ENCODE data around the gene DAZL.
"Not testable (repeated sequence)": the region's sequence is repeated elsewhere in the genome, so short reads cannot be mapped to it uniquely, and the experiment has no call there.

DAZL gene, protein sequence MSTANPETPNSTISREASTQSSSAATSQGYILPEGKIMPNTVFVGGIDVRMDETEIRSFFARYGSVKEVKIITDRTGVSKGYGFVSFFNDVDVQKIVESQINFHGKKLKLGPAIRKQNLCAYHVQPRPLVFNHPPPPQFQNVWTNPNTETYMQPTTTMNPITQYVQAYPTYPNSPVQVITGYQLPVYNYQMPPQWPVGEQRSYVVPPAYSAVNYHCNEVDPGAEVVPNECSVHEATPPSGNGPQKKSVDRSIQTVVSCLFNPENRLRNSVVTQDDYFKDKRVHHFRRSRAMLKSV

DNA sequence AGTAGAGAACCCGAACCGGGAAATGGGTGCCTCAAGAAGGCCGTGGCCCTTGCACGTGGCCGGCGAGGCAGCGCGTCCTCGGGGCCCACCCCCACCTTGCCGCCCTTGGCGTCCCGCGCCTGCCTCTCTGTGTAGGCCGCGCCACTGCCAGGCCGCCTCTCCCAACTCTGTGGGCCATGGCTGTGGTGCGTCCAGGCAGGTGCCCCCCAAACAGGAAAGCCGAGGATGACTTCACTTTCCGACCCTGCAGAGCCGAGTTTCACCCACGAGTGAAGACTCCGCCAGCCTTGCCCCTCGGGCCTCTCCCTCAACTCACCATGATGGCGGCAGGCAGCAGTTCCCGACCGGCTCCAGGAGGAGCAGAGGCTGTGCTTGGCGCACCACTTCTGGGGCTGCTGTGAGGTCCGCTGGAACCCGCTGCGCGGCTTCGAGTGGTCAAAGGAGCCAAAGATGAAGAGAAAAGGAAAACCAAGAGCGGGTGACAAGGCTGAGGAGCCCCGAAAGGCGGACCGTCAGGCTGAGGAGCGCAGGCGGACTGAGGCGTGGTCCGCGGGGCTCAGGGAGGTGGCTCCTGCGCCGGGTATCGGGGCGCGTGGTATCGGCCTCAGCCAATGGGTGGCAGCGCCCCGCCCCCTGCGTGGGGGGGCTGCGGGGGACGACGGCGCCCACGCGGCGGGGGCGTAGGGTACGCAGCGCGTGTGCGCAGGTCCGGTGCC, at the start of gene DAZL:
Gene DAZL, minus strand, starts transcription at position 537 of the 716 bp plus-strand sequence. Its CDS starts 218 bp downstream, at position 319.
- DNase-seq = no peak

DNA sequence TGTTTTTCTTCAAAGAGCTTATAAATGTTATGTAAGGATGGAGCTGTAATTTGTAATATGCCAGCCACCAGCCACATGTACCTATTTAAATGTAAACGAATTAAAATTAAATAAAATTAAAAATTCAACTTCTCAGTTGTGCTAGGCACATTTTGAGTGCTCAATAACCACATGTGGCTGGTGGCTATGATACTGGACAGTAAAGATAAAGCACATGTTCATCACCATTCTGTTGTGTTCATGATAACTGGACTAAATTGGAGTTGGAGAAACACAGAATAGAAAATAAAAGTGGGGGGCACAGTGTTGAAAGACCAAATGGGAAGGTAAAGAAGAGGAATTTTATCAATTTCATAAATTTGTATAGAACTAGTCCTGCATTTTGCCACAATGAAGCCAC, 49.8 kb upstream of the DAZL start:
- no peak for DNase-seq

DNA sequence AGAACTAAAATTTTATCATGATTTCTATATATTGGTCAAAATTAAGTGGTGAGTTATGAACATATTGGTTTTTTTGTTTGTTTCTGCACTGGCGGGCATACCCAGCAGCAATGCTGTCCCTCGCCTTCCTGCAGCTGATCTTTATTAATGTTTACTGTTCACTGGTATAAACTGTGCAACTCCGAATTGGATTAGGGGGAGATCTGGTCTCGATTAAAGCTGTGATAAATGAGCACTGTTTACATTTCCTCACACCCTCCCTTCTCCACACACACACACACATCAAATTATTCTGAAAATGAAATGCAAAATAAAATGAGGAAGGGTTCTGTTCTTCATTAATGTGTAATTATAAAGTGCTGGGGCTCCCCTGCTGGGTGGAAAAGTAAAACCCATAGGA, 48.5 kb upstream of the DAZL start:
- DNase-seq = no peak

DNA sequence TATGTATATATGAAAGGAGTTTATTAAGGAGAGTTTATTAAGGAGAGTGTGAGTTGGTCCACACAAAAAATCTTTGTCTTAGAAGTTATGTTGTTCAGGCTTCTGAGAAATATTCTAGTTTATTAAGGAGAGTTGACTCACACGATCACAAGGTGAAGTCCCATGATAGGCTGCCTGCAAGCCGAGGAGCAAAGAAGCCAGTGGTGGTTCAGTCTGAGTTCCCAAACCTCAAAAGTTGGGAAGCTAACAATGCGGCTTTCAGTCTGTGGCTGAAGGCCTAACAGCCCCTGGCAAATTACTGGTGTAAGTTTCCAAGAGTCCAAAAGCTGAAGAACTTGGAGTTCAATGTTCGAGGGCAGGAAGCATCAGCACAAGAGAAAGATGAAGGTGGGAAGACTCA, 42.4 kb upstream of the DAZL start:
- DNase-seq = no peak

DNA sequence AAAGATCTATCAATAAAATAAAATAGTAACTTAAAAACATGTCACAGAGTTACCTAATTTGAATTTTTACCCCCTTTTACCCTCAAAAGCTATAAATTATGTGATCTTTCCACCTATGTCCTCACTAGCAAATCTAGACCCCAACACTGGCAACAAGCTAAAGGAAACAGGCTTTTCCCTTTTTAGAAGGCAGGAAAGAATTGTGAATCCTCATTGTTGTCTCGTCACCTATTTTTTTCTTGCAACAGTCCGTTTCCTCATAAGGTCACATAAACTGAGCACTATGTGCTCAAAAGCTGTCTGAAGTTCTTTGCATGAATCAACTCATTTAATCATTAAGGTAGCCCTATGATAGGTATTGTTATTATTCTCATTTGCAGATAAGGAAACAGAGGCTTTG, 34.6 kb upstream of the DAZL start:
- DNase-seq = no peak

DNA sequence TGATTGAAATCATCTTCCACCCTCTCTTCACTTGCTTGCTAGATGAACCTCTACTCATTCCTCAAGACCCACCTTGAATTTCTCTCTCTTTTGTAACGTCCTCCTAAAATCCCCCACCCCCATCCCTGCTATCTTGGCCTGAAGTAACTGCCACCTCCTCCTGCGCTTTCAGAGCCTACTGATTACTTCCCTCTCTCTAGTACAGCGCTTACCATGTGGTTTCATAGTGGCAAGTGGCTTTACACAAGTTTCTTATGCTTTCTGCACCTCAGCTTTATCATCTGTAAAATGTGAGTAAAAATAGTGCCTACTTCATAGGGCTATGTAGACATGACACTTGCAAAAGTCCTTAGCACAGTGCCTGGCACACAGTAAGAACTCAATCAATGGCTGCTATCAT, 28.7 kb upstream of the DAZL start:
- no peak for DNase-seq

DNA sequence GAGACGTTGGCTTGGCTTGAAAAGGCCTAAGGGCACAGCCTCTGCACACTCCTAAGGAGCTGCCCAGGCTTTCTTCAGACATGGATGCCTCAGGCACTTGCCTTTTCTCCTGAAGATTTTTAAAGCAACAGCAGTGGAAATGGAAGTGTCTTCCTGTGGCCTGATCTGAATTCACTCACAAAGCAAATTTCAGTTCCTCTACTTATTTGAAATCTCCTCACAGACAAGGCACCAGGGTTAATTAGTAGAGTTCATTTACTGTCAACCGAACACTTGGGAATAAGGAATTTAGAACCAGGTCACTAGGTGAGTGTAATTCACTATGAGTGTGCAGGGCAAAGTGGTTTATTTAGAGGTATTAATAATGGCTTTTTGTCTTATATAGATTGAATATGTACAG, 27.2 kb upstream of the DAZL start:
- DNase-seq = no peak

DNA sequence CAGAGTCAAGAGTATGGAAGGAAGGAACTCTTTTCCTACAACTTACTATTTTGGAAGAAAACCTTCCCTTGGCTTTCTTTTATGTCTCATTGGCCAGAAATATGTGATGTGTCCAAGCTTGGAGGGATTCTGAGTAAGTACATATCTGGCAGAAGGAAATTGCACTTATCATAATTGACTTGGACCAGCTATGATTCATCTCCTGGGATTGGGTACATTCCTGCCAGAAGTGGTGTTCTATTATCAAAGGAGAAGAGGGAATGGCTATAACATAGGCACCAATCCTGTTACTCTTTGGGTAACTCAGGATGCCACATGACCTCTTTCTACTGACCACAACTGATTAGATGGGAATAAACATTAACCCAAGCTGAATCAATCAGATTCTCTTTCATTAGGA, 13.5 kb upstream of the DAZL start:
- no peak for DNase-seq

DNA sequence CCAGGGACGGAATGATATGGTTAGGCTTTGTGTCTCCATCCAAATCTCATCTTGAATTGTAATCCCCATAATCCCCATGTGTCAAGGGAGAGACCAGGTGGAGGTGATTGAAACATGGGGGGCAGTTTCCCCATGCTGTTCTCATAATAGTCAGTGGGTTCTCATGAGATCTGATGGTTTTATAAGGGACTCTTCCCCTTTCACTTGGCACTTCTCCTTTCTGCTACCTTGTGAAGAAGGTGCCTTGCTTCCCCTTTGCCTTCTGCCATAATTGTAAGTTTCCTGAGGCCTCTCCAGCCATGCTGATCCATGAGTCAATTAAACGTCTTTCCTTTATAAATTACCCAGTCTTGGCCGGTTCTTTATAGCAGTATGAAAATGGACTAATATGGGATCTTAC, 11.9 kb upstream of the DAZL start:
- DNase-seq = not testable (repeated sequence)

DNA sequence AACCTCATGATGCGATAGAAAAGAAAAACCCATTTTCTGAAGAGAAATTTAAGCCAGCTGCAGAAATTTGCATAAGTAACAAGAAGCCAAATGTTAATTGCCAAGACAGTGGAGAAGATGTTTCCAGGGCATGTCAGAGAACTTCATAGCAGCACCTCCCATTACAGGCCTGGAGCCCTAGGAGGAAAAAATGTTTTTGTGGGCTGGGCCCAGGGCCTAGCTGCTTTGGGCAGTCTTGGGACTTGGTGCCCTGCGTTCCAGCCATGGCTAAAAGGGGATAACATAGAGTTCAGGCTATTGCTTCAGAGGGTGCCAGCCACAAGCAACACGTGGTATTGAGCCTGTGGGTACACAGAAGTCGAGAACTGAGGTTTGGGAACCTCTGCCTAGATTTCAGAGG, 10.9 kb upstream of the DAZL start:
- DNase-seq = no peak

DNA sequence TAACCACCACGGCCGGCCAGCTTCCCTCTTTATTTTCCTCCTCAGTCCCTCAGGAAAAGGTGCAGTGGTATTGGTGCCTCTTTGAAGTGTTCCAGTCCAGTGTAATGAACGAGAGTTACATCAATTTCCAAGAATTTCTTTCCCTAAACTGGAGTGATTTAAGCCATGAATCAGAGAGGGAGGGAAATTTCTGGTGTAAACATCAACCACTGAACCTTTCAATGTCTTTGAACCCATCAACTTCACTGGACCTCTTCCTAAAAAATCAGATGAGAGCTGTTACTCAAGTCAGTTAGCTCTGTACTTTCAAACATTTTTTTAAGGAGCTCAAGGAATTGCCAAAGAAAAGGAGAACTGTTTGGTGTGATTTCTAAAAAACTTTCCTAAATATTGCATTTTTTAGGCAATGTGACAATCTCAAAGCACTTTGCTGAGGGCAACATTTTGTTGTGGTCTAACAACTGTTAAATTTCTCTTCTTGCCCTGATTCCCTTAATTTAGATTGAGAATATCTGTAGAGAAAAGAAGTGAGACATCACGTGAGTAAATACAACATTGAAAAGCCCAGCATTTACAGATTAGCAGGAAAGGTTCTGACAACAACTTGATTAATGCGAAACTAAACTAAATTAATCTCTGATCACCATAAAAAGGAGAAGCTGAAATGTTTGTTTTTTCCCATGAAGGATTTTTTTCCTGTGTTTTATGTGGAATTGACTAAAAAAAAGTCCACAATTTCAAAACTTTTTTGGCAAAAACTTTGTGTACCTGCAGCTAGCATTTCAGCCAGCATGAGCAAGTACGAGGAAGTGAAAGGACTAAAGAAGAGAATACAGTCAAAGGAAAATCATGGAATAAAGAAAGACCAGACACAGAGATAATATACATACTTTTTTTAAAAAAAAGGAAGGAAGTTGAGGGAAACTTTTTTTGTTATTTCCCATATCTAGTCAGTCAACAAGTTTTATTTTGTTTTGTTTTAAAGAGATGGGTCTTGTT, 9.1 kb upstream of the DAZL start:
- no peak for DNase-seq

DNA sequence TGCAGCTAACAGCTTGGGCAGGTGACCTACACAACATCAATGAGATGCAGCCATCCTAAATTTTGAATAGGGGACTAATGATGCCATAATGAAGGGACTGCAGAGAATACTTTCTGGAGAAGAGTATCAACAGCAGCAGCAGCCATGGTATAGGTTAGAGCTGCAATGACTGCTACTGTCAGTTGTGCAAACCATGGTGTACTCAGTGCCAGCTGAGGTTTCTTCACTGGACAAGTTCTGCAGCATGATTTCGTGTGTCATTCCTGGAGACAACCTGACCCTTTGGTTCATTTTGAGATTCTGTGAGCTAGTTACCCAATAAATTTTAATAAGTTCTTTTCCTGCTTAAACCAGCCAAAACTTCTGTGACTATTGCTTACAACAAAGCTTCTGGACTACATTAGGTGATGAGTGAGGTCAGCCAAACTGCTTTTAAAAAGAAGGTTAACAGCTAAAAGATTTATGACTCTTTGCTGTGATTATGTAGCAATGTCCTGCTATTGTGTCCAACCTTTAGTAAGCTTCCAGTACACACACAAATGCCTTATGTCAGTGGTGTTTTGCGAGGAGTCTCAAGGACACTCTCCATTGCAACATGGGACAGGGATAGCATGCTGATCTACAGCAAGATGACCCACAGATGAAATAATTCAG, 4.8 kb upstream of the DAZL start:
- no peak for DNase-seq

DNA sequence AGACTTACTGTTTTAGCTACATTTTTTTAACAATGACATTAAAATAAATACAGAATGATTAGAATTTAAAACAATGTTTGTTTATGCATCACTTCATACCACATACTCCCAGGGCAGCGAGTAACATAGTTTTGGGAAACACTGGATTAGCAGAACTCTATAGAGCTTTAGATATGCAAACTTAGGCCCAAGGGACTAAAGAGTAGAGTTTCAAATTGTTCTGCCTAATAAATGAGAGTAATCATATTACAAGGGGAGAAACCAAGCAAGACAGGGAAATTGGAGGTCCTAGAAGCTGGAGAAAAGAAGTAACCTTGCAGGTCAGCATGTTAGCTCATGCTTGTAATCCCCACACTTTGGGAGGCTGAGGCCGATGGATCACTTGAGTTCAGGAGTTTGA, 3.6 kb upstream of the DAZL start:
- DNase-seq = no peak

DNA sequence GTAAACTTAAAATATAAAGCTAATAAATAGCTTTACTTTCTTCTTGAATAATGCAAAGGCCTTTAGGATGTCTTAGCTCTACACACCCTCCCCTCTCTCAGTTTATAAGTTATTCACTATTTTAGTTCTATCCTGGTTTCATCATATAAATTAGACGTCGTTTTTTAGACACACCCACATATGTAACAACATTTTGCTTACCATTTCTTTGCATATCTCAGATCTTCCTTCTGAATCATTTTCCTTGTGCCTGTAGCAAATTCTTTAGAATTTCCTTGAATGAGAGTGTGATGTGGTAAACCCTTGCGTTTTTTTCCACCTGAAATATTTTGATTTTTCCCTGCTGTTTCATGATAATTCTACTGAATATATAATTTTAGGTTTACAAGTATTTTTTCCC, 2.5 kb upstream of the DAZL start:
- DNase-seq = no peak

DNA sequence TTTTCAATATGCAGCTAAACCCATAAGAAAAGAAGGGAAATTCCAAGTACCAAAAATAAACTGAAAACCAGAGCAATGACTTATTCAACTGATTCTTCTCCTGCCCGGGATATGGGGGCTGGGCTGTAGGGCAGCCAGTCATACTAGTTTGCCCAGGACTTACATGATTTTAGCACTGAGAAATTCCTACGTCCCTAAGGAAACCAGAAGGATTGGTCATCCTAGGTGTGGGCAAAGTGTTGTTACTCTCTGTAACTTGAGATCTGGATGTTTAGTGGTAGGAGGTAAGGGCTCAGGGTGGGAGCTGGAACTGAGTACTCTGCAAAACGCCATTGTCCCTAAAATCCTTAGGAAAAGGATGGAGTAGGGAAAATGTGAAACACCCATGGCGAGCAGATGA, 1.2 kb upstream of the DAZL start:
- DNase-seq = no peak

DNA sequence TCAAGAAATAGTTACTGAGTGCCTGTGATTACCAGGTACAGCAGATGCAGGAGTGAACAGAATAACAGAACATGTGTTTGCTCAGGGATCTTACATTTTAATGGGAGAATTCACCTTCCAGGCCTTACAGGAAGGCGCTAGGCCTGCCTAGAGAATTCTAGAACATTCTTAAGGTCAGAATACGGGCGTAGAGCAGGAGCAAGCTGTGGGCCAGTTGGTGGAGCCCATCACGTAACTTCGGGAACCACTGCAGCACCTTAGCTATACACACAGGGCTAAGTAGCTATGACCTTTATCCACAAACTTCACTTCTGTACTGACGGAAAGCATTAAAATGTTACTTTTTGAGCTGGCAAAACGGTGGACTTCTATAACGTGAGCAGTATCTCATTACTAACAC, 743 bp upstream of the DAZL start:
- DNase-seq = no peak

DNA sequence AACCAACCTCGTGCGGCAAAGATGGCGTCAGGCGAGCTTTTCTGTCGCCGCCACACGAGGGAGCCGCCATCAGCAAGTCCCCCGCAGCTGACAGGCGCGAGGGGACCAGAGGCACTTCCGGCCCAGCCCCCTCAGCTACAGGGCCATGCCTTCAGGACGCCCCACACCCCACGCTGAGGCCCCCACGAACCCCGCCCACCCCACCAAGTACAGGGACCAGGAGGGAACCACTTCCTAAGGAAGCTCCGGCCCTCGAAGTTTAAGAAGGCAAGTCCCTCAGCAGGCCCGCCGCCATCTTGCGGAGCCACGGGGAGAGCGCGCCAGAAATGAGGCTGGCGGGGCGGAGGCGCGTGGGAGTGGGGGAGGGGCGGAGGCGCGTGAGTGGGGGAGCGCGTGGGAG, 790 bp downstream of the DAZL start:
- no peak for DNase-seq

DNA sequence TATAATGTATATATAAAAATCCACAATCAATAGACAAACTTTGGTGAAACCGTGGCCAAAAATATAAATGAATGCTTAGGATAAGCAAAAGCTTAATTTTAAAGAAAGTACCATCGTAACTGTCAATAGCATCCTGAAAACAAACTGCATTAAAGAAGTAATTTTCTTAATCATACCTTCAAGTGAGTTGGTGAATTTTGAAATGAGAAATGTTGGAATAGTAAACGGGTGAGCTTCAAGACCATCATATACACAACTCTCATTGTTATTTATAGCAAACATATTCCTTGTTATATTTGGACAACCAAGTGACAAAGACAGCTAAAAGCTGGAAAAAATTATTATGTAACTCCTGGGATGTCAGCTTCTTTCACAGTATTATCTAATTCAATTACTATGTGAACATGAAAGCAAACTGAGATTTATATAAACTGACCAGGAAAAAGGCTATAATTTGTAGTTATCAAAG, 3.7 kb downstream of the DAZL start:
- DNase-seq = no peak

DNA sequence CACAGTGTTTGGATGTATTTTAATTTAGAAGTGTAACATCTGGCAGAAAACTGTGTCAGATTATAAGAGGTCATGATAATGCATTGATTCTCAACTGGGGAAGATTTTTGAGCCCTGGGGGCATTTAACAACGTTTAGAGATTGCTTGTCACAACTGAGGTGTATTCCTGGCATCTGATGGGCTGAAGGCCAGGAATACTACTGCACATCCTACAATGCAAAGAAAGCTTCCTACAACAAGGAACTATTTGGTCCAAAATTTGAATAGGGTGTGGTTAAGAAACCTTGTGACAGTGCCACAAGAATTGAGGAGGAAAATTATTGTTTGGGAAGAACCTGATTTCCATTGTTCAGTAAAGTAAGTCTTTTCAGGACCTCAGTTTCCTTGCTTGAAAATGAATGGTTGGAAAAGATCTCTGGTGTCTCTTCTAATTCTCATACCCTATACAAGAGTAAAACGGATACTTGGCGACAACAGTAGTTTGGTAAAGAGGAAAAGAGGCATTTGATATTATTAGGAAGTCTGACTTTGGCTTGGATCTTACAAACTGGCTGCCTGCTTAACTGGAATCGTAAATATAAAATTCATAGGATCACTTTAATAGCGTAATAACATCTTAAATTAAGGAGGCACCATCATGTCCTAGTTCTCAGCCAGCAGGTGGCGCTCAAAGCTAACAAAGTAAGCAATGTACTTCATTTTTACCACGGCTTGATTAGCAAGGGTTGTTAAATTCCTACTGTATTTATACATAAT, 4.3 kb downstream of the DAZL start:
- peak; percentile 75 for DNase-seq

DNA sequence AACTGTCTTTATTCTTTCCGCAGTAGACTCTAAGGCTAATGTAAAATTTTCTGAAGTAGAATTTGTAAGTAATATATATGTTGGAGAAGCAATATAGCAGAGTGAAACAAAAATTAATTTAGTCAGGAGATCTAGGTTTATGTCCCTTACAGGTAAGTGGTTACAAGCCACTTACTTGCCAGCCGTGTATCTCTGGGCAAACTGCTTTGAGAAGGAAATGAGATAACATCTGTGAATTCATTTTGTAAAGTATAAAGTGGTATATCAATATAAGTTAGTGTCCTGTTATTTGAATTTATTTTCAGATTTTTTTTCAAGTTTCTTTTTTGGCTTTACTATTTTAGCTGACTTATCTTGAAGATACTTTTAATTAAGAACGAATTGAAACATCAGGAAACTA, 5.5 kb downstream of the DAZL start:
- DNase-seq = no peak

DNA sequence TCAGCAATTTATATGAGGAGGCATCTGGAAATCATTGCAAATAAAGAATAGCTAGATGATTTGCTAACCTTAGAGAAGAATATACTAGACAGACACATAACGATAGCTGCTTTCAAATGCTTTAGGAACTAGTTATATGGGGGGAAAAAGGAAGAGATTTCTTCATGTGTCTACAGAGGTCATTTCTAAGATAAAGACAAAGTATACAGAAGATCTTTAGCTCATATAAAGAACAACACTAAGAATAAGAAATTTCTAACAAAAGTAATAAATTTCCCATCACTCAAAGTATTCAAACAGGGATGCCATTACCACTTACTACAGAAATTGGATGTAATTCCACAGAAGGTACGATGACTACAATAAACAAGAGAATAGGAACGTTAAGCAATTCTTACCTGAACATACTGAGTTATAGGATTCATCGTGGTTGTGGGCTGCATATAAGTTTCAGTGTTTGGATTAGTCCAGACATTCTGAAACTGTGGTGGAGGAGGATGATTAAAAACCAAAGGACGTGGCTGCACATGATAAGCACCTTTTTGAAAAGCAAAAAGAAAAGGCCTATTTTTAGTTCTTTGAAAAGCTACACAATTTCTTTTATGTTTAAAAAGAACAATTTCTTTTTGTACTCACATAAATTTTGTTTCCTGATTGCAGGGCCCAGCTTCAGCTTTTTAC, 8.7 kb downstream of the DAZL start:
- DNase-seq = peak; percentile 87

DNA sequence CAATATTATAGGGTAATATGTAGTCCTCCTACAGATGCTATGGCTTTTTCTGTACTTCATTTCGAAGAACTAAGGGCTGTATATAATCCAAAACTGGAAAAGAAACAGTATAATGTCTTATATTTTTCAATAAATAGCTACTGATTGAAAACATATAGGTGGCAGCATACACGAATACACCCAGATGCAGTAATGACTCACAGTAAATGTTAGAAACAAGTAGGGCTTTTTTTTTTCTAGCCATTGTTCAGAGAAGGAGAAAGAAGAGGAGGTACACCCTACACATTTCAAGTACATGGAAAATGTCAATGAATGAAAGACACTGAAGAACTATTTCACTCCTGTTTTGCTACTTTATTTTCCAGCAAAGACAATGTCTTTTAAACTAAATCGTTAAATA, 9.4 kb downstream of the DAZL start:
- DNase-seq = peak; percentile 33
